VCaP (cell line): ENCODE measurements around the gene MEX3D.

Experiments used
- H3K27ac ChIP-seq: fragments of 450-650 bp; 2 replicates; pipeline ENCODE4 v1.5.1; 2017
- CTCF ChIP-seq: fragments of 450-650 bp; conservative IDR thresholded peaks from 2 replicates; pipeline ENCODE4 v1.5.1; 2017; ENCODE audit warnings: mild to moderate bottlenecking, moderate library complexity

MEX3D gene

DNA sequence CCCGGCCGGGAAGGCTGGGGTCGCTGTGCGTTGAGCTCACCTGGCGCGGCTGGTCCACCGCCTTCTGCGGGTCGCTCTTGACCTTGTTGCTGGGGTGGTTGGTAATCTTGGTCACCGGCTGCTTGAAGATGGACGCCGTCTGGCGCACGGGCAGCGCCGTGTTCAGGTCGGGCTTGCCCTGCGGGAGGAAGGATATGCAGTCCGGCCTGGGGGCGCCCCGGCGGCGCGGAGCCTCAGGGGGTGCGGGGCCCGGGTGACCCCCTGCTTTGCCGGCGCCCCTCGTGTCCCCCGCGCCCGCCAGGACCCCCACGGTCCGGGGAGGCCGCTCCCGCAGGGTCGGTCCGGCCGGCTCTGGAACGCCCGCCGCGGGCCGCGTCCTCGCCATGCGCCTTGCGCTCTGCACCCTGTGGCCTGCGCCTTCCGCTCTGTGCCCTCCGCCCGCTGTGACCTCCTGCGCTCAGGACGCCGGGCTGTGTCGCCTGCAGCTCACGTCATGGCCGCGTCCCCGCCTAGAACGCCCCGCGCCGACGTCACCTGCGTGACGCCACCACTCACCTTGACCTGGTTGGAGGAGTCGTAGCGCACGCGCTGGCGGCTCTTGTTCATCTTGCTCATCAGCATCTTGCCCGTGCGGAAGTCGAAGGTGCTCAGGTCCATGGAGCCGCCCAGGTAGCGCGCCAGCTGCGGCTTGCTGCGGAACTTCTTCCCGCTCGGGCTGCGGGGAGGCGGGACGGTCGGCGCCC, 16.5 kb upstream of the MEX3D start:
- H3K27ac ChIP-seq, result no peak overlapping the region
- TF ChIP-seq CTCF, result no peak

DNA sequence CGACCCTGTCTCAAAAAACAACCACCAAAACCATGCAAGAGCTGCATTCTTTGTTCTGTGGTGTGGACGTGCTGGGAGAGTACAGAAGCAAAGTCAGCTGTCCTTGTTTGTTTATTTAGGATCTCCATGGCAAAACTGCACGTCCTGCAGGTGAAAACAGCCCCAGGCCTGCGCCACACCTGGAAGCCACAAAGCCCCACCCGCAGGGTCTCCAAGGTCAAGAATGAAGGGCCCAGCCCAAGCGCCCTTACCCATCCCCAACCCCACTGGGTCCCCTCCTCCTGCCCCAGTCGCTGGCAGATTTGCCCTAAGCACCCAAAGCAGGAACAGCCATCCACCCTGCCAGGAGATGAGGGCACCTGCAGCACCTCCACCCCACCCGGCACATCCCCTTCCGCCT, 14.1 kb upstream of the MEX3D start:
- no peak for TF ChIP-seq CTCF
- H3K27ac ChIP-seq, result peak overlapping the region; percentile 64

GRCh38 chr19:1580957-1581356, 12.8 kb upstream of the MEX3D start:
- no peak for TF ChIP-seq CTCF
- H3K27ac ChIP-seq, result peak overlapping the region; percentile 64; the same call in 1 of the 2 replicates

GRCh38 chr19:1580382-1580781, 12.3 kb upstream of the MEX3D start:
- TF ChIP-seq CTCF, result no peak
- no peak overlapping the region; the same call in 1 of the 2 replicates for H3K27ac ChIP-seq

- no peak overlapping the region for H3K27ac ChIP-seq
- TF ChIP-seq CTCF, result no peak
Measured at GRCh38 chr19:1579222-1579621, 11.1 kb upstream of the MEX3D start.

- H3K27ac ChIP-seq, result no peak overlapping the region
- no peak for TF ChIP-seq CTCF
Measured at GRCh38 chr19:1577929-1578618, 9.9 kb upstream of the MEX3D start.

DNA sequence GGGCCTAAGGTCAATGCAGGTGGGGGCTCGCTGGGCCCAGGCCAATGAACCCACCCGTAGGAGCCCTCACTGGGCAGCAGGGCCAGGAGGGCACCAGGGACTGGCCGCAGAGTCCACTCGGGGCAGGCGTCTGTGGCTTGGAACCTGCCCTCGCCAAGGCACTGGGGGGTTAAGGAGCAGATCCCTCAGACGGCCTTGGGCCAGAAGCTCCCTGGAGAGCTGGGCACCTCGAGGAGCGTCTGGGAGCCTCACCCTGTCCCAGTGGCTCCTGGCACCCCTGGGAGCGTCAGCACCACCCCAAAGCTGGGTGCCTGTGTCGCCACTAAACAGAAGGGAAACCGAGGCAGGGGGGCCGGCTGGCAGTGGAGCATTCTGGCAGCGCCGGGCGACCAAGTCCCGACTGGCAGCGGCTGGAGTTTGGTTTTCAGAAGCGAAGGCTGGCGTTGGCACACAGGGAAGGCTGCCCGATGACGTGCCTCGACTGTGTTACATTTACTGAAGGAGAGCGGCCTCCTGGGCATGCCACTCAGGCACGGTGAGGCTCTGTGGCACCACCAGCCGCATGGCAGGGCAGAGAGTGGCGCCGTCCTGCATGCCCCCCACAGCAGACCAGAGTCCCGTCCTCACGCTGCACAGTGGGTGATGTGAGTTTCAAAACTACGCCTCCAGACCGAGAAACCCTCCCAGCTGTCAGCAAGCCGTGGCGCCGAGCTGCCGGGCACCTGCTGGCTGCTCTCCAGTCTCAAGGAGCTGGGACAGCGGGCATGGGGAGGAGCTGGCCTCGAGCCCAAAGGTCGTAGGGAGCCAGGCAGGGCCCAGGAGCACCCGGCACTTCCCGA, 9.2 kb upstream of the MEX3D start:
- no peak overlapping the region for H3K27ac ChIP-seq
- TF ChIP-seq CTCF, result no peak
